ENCODE measurements around the gene IVD.
A peak's percentile ranks its signal among the peaks of the same experiment; 100 is the strongest.

IVD gene

GRCh38 chr15:40379374-40379773, 26.2 kb upstream of the IVD start:
- DNase-seq, result no peak

- no peak for DNase-seq
These were observed 25.7 kb upstream of the IVD start for GRCh38 chr15:40379853-40380252.

- DNase-seq, result no peak
These were observed 25.0 kb upstream of the IVD start for GRCh38 chr15:40380636-40381035.

- DNase-seq, result no peak
These were observed 23.6 kb upstream of the IVD start for GRCh38 chr15:40381818-40382529.

- peak; percentile 87 for DNase-seq
These were observed 22.8 kb upstream of the IVD start, which contains the start of gene KNSTRN for GRCh38 chr15:40382580-40383456. KNSTRN (plus strand) TSS chr15:40382721; CDS start chr15:40382836, 115 bp downstream.

- no peak for DNase-seq
These were observed 19.1 kb upstream of the IVD start for GRCh38 chr15:40386480-40386879.

GRCh38 chr15:40388941-40389823, 16.4 kb upstream of the IVD start:
- no peak for DNase-seq

- no peak for DNase-seq
These were observed 15.6 kb upstream of the IVD start for GRCh38 chr15:40389824-40390595.

- DNase-seq, result no peak
These were observed 12.3 kb upstream of the IVD start for GRCh38 chr15:40392986-40393948.

GRCh38 chr15:40397688-40398412, 7.7 kb upstream of the IVD start:
- DNase-seq, result no peak

GRCh38 chr15:40398413-40398873, 7.2 kb upstream of the IVD start:
- DNase-seq, result peak; percentile 11

- DNase-seq, result no peak
These were observed 6.2 kb upstream of the IVD start for GRCh38 chr15:40399370-40399769.

GRCh38 chr15:40407330-40407990, 1.9 kb downstream of the IVD start:
- DNase-seq, result no peak

GRCh38 chr15:40409366-40409765, 3.8 kb downstream of the IVD start:
- DNase-seq, result no peak

GRCh38 chr15:40410476-40410875, 4.9 kb downstream of the IVD start:
- DNase-seq, result no peak

- no peak for DNase-seq
These were observed 6.6 kb downstream of the IVD start for GRCh38 chr15:40412095-40412759.

- no peak for DNase-seq
These were observed 7.4 kb downstream of the IVD start for GRCh38 chr15:40413036-40413435.

- DNase-seq, result no peak
These were observed 9.2 kb downstream of the IVD start for GRCh38 chr15:40414816-40415215.

- DNase-seq, result no peak
These were observed 9.6 kb downstream of the IVD start for GRCh38 chr15:40415226-40415625.
